Measurements from ENCODE around the gene PLCG1. TPM values are rescaled to one million over a fixed set of nuclear protein-coding genes. Genes with fewer than 3 reads are reported as not detected.

PLCG1 gene
- total RNA-seq, 1 experiment from 2014 or later, result 68.8 TPM

DNA sequence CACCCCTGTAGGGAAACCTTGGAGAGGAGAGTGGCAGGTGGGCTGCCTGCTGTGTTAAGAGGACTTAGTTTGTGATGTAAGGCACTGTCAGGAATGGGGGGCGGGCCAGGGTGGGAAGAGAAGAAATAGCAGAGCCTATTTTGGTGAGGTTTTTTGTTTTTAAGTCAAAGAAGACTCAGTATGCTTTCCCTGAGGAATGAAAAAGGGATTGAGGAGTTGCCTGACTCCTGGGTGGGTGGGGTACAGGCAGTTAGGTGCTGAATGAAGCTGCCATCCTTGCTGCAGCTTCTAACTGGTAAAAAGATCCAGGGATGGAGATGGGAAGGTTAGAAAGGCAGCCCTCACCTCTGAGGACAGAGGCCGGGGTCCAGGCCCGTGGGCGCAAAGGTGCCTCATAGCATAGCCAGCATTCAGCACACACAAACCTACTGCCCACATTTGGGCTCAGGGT is 37.9 kb downstream of the PLCG1 start:
- intact Hi-C loops (cut with micrococcal nuclease), result no loop called here
- Histone ChIP-seq H3K79me2 (ENCODE audit: low read length) (no peaks in the 10 kb centered on the region), H3K9me2 (replicated peaks; ENCODE audit: low read length) (no peaks in the 10 kb centered on the region), H3K27me3 (ENCODE audit: low read length) (no peaks in the 10 kb centered on the region), H3K4me2 (ENCODE audit: low read length) (no peak overlapping the region), H2AFZ (ENCODE audit: low read length) (no peak overlapping the region), H3K9ac (ENCODE audit: low read length) (no peak overlapping the region), H3K36me3 (ENCODE audit: low read depth, low read length) (peaks cover 23% of the 10 kb centered on the region), H4K20me1 (ENCODE audit: low read length) (no peaks in the 10 kb centered on the region), H3K4me3 (ENCODE audit: low read length) (no peak overlapping the region), H3K4me1 (ENCODE audit: insufficient read depth, low read length) (peaks cover 13% of the 10 kb centered on the region), H3K9me3 (ENCODE audit: low read length) (no peaks in the 10 kb centered on the region), H3K27ac (ENCODE audit: low read length) (no peak overlapping the region), H3F3A (ENCODE audit: low read length, unreplicated experiment) (no peaks in the 10 kb centered on the region)
- no TSS peak for BruUV-seq (replicated peaks)
- TF ChIP-seq EZH2 (IDR thresholded peaks at IDR 0.05; ENCODE audit: low read length, unreplicated experiment), result no peak
- no peak for TF ChIP-seq EZH2phosphoT487 (IDR thresholded peaks at IDR 0.05; ENCODE audit: borderline replicate concordance, low read length)
- TF ChIP-seq, protein P1, sequence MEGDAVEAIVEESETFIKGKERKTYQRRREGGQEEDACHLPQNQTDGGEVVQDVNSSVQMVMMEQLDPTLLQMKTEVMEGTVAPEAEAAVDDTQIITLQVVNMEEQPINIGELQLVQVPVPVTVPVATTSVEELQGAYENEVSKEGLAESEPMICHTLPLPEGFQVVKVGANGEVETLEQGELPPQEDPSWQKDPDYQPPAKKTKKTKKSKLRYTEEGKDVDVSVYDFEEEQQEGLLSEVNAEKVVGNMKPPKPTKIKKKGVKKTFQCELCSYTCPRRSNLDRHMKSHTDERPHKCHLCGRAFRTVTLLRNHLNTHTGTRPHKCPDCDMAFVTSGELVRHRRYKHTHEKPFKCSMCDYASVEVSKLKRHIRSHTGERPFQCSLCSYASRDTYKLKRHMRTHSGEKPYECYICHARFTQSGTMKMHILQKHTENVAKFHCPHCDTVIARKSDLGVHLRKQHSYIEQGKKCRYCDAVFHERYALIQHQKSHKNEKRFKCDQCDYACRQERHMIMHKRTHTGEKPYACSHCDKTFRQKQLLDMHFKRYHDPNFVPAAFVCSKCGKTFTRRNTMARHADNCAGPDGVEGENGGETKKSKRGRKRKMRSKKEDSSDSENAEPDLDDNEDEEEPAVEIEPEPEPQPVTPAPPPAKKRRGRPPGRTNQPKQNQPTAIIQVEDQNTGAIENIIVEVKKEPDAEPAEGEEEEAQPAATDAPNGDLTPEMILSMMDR (conservative IDR thresholded peaks at IDR 0.05; ENCODE audit: low read depth, low read length), result no peak
- POLR2A ChIA-PET (ENCODE audit: unreplicated experiment), result no interaction called here
- ATAC-seq (no peak), DNase-seq (no peak)
- CTCF ChIA-PET, result interaction anchor here (1.4 kb wide), 1 partner anchor 165 kb away, joined by 3 read pairs; the partner anchor contains the start of gene LPIN3

DNA sequence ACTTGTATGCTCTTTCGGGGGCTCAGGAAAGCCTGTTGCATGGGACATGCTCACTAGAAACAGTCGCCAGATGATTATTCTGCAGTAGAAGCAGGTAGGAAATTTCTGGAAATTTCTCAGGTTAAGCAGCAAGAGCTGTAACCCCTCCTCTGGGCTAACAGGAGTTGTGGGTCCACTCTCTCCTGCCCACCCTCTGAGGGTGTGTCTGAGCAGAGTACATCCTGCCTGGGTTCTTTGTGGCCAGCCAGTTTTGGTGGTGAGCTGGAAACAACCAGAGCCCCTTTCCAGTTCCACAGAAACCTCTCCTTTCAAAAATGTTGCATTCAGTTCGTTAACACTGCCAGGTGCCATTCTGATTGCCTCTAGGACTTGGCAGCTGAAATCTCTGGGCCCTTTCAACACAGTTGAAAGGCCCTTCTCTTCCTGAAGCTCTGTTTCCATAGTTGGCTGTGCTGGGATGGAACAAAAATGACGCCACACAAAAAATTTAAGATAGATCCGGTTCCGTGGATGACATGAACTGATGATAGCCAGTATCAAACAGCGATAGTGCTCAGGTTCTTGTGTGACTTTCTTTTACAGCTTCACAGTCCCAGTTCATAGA is 38.5 kb downstream of the PLCG1 start:
- no peak overlapping the region for H3K4me3 ChIP-seq (ENCODE audit: low read length)
- DNase-seq (no peak), ATAC-seq (no peak)
- H3F3A ChIP-seq (ENCODE audit: low read length, unreplicated experiment), result no peaks in the 10 kb centered on the region
- BruUV-seq (replicated peaks), result no TSS peak
- no peak overlapping the region for H3K27ac ChIP-seq (ENCODE audit: low read length)
- ChIA-PET POLR2A (ENCODE audit: unreplicated experiment) (no interaction called here), CTCF (interaction anchor here (1.4 kb wide), 1 partner anchor 165 kb away, joined by 3 read pairs; the partner anchor contains the start of gene LPIN3)
- H3K36me3 ChIP-seq (ENCODE audit: low read depth, low read length), result peaks cover 23% of the 10 kb centered on the region
- no peak overlapping the region for H3K9ac ChIP-seq (ENCODE audit: low read length)
- H4K20me1 ChIP-seq (ENCODE audit: low read length), result no peaks in the 10 kb centered on the region
- no peaks in the 10 kb centered on the region for H3K9me3 ChIP-seq (ENCODE audit: low read length)
- H3K27me3 ChIP-seq (ENCODE audit: low read length), result no peaks in the 10 kb centered on the region
- no peak overlapping the region for H3K4me2 ChIP-seq (ENCODE audit: low read length)
- TF ChIP-seq, protein P1 (conservative IDR thresholded peaks at IDR 0.05; ENCODE audit: low read depth, low read length), result no peak
- no peak for TF ChIP-seq EZH2phosphoT487 (IDR thresholded peaks at IDR 0.05; ENCODE audit: borderline replicate concordance, low read length)
- TF ChIP-seq EZH2 (IDR thresholded peaks at IDR 0.05; ENCODE audit: low read length, unreplicated experiment), result no peak
- H3K9me2 ChIP-seq (replicated peaks; ENCODE audit: low read length), result no peaks in the 10 kb centered on the region
- intact Hi-C loops (cut with micrococcal nuclease), result no loop called here
- peaks cover 13% of the 10 kb centered on the region for H3K4me1 ChIP-seq (ENCODE audit: insufficient read depth, low read length)
- no peaks in the 10 kb centered on the region for H3K79me2 ChIP-seq (ENCODE audit: low read length)
- H2AFZ ChIP-seq (ENCODE audit: low read length), result no peak overlapping the region

Data from PC-3 (cell line).